Stimulated activated CD8-positive, alpha-beta memory T cell treated with anti-CD3 and anti-CD28 coated beads, Interleukin-7, amount 100 ng/mL, for 48 hours (primary cell): ENCODE measurements around the gene RHOB.

Experiments used
- DNase-seq, 2 donors: peaks; one replicate each; pipeline ENCODE4 v3.0.0-alpha.2; 2020; ENCODE audit warnings: low read depth in 1 of 2; ENCODE audit errors: extremely low read depth in 1 of 2

Gene RHOB

DNA sequence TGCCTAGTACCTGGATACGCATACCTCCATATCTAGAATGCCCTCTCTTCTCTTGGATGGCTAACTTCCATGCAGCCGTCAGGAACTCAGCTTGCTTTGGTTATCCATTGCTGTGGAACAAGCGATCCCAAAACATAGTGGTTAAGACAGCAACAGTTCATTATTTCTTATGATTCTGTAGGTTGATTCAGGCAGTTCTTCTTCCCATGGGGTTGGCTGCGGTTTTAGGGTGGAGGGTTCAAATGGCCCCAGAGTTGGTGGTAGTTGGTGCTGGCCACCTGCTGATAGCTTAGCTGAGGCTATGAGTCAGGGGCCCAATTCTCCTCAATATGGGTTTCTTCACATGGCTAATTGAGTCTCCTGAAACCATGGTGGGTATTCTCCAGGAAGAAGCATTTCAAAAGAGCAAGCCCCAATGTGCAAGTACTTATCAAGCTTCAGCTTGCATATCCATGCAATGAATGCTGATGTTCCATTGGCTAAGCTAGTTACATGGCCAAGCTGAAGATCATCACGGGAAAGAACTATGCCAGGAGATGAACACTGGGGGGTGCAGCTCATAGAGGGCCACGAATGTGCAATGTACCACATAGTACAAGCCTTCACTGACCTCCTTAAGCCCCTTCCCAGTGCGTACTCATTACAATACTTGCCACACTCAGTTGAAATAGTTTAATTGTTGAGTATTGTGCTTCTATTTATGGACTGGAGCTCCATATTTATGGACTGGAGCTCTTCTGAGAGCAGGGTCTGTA is 10.0 kb upstream of the RHOB start:
- DNase-seq, result no peak

DNA sequence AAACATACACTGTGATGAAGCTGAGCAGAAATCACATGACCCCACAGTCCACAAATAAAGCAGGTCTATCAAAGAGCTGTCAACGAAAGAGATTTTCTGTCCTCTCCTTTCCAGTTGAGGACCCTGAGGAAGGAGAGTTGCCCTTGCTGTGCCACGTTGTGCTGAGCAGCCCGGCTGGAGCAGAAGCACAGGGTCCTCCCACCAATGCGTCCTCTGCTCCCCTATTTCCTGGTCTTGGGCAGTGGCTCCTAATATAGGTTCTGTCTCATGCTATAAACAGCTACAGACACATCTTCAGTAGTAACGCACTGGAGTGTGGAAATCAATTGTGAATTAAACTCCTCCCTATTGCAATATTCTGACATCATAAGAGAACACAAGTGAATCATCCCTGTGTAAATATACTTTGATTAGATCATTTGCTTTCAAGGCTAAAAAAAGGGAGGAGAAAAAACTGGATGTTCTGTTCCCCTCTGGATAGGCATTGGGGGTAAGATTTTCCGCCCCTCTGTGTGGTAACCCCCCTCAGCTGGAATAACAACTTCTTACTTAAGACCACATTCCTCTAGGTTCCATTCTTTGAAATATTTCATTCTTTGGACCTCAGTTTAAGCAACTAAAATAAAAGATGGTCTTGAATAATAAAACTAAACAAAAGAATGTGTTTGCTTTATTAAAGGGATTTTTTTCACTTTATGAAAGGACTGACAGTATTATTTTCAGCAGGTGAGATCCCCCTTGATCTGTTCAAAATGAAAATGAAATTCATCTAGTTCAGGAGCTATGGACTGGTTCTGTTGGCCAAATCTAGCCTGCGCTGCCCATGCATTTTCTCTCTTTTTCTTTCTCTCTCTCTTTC is 8.3 kb upstream of the RHOB start:
- no peak for DNase-seq

- no peak for DNase-seq
Measured at GRCh38 chr2:20439193-20439475, 7.7 kb upstream of the RHOB start.

GRCh38 chr2:20439503-20439902 is 7.4 kb upstream of the RHOB start:
- no peak for DNase-seq

- no peak for DNase-seq
Measured at GRCh38 chr2:20440001-20440560, 6.8 kb upstream of the RHOB start.

GRCh38 chr2:20443276-20443920 is 3.5 kb upstream of the RHOB start:
- no peak for DNase-seq

GRCh38 chr2:20444101-20444992 is 2.5 kb upstream of the RHOB start:
- no peak for DNase-seq

- DNase-seq, result no peak
Measured at GRCh38 chr2:20444993-20445910, 1.6 kb upstream of the RHOB start.

DNA sequence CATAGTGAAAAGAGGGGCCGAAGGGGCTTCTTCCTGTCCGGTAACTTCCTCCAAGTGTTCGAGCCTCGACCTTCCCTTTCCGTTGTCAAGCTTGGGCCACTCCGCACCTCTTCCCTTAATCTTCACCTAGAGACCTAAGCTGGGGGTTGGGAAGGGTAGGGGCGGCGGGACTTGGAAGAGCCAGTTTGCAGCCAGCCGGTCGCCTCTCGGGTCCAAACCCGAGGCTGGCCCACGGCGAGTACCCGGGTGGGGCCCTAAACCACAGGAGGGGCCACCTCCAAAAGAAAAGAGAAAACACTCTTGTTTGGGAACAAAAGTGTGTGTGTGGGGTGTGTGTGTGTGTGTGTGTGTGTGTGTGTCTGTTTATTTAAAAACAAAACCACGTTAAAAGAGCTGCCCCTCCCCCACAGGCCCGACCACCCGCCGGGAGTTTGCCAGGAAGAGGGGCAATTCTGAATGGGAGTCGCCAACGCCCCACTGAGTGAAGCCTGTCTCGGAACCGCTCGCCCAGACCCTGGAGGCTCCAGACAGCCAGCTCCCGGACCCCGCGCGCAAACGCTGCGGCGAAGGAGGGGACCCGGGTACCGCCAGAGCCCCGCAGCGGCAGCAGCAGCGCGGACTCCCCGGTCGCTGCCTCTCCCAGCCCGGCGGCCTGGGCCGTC is 488 bp upstream of the RHOB start:
- DNase-seq, result no peak

- no peak for DNase-seq
Measured at GRCh38 chr2:20447437-20448245, 767 bp downstream of the RHOB start.

DNA sequence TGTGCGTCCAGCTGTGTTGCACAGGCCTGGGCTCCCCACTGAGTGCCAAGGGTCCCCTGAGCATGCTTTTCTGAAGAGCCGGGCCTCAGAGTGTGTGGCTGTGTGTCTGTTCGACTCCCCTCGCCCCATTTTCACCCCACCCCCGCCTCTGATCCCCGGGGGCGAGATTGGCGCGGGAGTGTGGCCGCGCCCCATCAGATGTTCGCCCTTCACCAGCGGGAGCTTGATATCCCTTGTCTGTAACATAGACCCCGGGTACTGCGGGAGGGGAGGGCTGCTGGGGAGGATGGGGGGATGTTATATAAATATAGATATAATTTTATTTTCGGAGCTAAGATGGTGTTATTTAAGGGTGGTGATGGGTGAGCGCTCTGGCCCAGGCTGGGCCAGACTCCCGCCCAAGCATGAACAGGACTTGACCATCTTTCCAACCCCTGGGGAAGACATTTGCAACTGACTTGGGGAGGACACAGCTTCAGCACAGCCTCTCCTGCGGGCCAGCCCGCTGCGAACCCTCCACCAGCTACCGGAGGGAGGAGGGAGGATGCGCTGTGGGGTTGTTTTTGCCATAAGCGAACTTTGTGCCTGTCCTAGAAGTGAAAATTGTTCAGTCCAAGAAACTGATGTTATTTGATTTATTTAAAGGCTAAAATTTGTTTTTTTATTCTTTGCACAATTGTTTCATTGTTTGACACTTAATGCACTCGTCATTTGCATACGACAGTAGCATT is 1.5 kb downstream of the RHOB start:
- DNase-seq, result no peak

- no peak for DNase-seq
Measured at GRCh38 chr2:20448977-20449306, 2.1 kb downstream of the RHOB start.

GRCh38 chr2:20449501-20450200 is 2.8 kb downstream of the RHOB start:
- no peak for DNase-seq

- no peak for DNase-seq
Measured at GRCh38 chr2:20450201-20450999, 3.5 kb downstream of the RHOB start.

DNA sequence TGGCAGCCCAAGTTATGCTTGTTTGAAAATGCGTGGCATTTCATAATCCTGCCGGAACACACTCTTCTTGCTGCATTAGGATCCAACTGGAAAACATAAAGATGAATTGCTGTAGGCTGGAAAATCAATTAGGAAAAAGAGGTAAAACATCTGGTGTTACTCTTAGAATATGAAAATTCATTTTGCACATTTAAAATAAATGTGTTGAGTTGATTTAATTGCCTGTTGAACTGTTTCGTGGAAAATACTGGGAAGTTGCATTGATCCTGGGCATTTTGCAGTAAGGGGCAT is 4.1 kb downstream of the RHOB start:
- no peak for DNase-seq

GRCh38 chr2:20451341-20451740 is 4.5 kb downstream of the RHOB start:
- DNase-seq, result no peak
